Measurements from ENCODE around the gene ANKS3. TPM values are rescaled to one million over a fixed set of nuclear protein-coding genes. Genes with fewer than 3 reads are reported as not detected.

ANKS3 gene
- total RNA-seq, 4 donors from 2014 or later: 9.4 to 22.7 (median 11.5) TPM

- Histone ChIP-seq H3K9me3 (peaks cover 0 to 1% (median 0%) of the 10 kb centered on the region in 3 donors), H3K4me1 (peaks cover 0 to 18% (median 0%) of the 10 kb centered on the region in 3 donors), H3K27me3 (no peaks in the 10 kb centered on the region), H3K36me3 (peaks cover 12 to 65% (median 44%) of the 10 kb centered on the region in 3 donors), H3K4me3 (no peak overlapping the region), H3K27ac (no peak overlapping the region)
- WGBS, 2 donors: 78 to 87% methylated on average over 5 to 9 of the region's 10 CpGs
- DNase-seq: no peak
- TF ChIP-seq, protein P1, sequence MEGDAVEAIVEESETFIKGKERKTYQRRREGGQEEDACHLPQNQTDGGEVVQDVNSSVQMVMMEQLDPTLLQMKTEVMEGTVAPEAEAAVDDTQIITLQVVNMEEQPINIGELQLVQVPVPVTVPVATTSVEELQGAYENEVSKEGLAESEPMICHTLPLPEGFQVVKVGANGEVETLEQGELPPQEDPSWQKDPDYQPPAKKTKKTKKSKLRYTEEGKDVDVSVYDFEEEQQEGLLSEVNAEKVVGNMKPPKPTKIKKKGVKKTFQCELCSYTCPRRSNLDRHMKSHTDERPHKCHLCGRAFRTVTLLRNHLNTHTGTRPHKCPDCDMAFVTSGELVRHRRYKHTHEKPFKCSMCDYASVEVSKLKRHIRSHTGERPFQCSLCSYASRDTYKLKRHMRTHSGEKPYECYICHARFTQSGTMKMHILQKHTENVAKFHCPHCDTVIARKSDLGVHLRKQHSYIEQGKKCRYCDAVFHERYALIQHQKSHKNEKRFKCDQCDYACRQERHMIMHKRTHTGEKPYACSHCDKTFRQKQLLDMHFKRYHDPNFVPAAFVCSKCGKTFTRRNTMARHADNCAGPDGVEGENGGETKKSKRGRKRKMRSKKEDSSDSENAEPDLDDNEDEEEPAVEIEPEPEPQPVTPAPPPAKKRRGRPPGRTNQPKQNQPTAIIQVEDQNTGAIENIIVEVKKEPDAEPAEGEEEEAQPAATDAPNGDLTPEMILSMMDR (IDR thresholded peaks at IDR 0.05): no peak
- no peak for TF ChIP-seq POLR2A (IDR thresholded peaks at IDR 0.05)
- intact Hi-C loops (cut with DNase I): no loop called here
Observed at GRCh38 chr16:4749700-4750257, 15.7 kb upstream of the ANKS3 start.

DNA sequence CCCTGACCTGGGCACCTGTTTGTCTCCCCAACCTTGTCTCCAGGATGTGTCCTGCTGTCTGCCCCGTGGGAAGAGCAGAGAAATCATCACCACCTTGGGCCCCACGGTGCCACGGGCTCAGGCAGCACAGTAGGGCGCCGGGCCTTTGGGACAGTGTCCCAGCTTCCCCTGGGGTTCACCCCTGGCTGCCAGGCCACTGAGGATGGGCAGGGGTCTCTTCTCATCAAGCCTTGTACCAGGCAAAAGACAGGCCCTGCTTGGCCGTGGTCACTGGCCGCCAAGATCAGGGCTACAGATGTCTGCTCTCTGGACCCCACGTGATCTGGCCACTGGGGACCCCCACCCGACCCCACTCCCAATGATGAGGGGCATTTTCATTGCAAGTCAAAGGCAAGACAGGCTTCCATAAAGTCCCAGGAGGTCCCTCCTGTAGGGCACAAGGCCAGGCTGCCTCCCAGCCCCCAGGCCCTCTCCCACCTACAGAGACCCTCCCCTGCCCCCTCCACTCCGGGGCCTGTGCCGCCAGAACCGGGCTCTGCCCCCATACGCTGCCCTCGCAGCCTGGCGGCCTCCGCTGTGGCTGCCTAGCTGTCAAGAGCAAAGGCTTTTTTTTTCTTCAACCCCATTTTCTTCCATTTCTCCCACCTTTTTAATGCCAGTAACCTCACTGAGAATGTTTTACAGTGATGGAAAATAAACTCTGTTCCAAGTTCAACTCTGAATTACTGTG, 14.8 kb upstream of the ANKS3 start:
- intact Hi-C loops (cut with DNase I): no loop called here
- no peak for DNase-seq
- Histone ChIP-seq H3K27me3 (no peaks in the 10 kb centered on the region), H3K4me3 (no peak overlapping the region), H3K36me3 (peaks cover 12 to 56% (median 35%) of the 10 kb centered on the region in 3 donors), H3K27ac (no peak overlapping the region), H3K9me3 (no peaks in the 10 kb centered on the region), H3K4me1 (peaks cover 0 to 21% (median 0%) of the 10 kb centered on the region in 3 donors)
- TF ChIP-seq, protein P1 (IDR thresholded peaks at IDR 0.05): no peak
- TF ChIP-seq POLR2A (IDR thresholded peaks at IDR 0.05): no peak
- 93 to 94% methylated on average over 12 to 15 of the region's 16 CpGs for WGBS, 2 donors

GRCh38 chr16:4747906-4748681, 14.0 kb upstream of the ANKS3 start:
- 62 to 68% methylated on average over 14 of the region's 14 CpGs for WGBS, 2 donors
- H3K4me1 ChIP-seq: peaks cover 0 to 28% (median under 1%) of the 10 kb centered on the region in 3 donors
- intact Hi-C loops (cut with DNase I): no loop called here
- peak overlapping the region in 1 of 4 donors; percentile 48 for H3K27ac ChIP-seq
- H3K4me3 ChIP-seq: no peak overlapping the region
- DNase-seq: no peak
- H3K27me3 ChIP-seq: no peaks in the 10 kb centered on the region
- TF ChIP-seq, protein P1 (IDR thresholded peaks at IDR 0.05): no peak
- TF ChIP-seq POLR2A (IDR thresholded peaks at IDR 0.05): no peak
- no peaks in the 10 kb centered on the region for H3K9me3 ChIP-seq
- H3K36me3 ChIP-seq: peaks cover 12 to 48% (median 29%) of the 10 kb centered on the region in 3 donors

DNA sequence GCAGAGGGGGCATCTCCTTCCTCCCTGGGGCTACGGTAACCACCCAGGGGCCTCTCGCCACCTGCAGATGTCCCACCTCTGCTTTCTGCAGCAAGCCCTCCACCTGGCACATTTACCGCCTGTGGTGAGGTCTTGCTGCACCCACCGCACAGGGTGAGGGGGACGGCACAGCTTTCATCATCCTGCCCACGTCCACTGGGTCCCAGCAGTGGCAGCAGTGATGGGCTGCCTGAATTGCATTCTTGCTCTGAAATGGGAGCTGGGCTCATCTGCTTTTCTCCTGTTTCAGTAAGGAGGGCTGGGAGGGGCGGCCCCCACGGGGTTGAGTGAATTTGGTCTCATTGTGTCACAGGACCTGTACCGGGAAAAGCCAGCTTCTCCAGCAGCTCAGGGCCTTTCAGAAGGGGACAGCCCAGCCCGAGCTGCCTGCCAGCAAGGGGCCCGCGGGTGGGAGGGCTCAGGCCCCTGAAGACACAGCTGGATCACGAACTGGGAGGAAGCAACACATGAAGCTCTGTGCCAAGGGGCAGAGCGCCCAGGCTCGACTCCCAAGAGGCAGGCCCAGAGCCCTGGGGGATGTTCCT, 13.0 kb upstream of the ANKS3 start:
- Histone ChIP-seq H3K4me1 (peaks cover 0 to 33% (median 4%) of the 10 kb centered on the region in 3 donors), H3K27me3 (no peaks in the 10 kb centered on the region), H3K9me3 (no peaks in the 10 kb centered on the region), H3K4me3 (no peak overlapping the region), H3K36me3 (peaks cover 3 to 38% (median 19%) of the 10 kb centered on the region in 3 donors), H3K27ac (peak overlapping the region in 1 of 4 donors; percentile 48)
- 45 to 49% methylated on average over 4 to 6 of the region's 15 CpGs for WGBS, 2 donors
- no peak for DNase-seq
- intact Hi-C loops (cut with DNase I): no loop called here
- TF ChIP-seq, protein P1 (IDR thresholded peaks at IDR 0.05): no peak
- no peak for TF ChIP-seq POLR2A (IDR thresholded peaks at IDR 0.05)
